ENCODE results near the gene CACNA2D3. TPM values are rescaled to one million over a fixed set of nuclear protein-coding genes. Genes with fewer than 3 reads are reported as not detected.

CACNA2D3 gene
- polyA plus RNA-seq, 3 donors, result 8.3 to 21.5 (median 10.4) TPM

GRCh38 chr3:54793171-54793570 is 670.8 kb downstream of the CACNA2D3 start:
- Mint-ChIP-seq H3K27ac (no peak overlapping the region), H3K4me1 (no peaks in the 10 kb centered on the region), H3K9me3 (peaks cover 0 to 6% (median 0%) of the 10 kb centered on the region in 7 donors), H3K4me3 (no peak overlapping the region), H3K27me3 (ENCODE audit: low read depth in 3 of 3) (peaks cover 0 to 1% (median 1%) of the 10 kb centered on the region in 3 donors), H3K36me3 (no peaks in the 10 kb centered on the region)
- no peak overlapping the region for H3K27ac ChIP-seq (ENCODE audit: low read depth in 1 of 2, low read length in 2 of 2)
- no peak overlapping the region for H3K9ac ChIP-seq (ENCODE audit: insufficient read depth, low read length, poor library complexity, severe bottlenecking)
- H3K4me1 ChIP-seq (ENCODE audit: control insufficient read depth in 1 of 2, insufficient read depth in 2 of 2, low read length in 2 of 2), result no peaks in the 10 kb centered on the region
- no peaks in the 10 kb centered on the region for H3K27me3 ChIP-seq (ENCODE audit: control insufficient read depth in 2 of 2, insufficient read depth in 2 of 2, low read length in 2 of 2)
- TF ChIP-seq CTCF (IDR thresholded peaks at IDR 0.05), result no peak
- H3K4me2 ChIP-seq (replicated peaks; ENCODE audit: extremely low read depth, low read length, poor library complexity, severe bottlenecking), result no peak overlapping the region
- H3K79me2 ChIP-seq (ENCODE audit: insufficient read depth, low read length), result no peaks in the 10 kb centered on the region
- H2AFZ ChIP-seq (ENCODE audit: insufficient read depth, low read depth, low read length, poor library complexity, severe bottlenecking), result no peak overlapping the region
- no peak overlapping the region for H3K4me3 ChIP-seq (replicated peaks in 1 of 3; ENCODE audit: low read depth in 2 of 3, low read length in 3 of 3)
- DNase-seq, result no peak
- H3K36me3 ChIP-seq (replicated peaks in 1 of 2; ENCODE audit: control insufficient read depth in 1 of 2, insufficient read depth in 2 of 2, low read length in 2 of 2), result no peaks in the 10 kb centered on the region
- H3K9me3 ChIP-seq (replicated peaks in 1 of 2; ENCODE audit: control insufficient read depth in 1 of 2, insufficient read depth in 1 of 2, low read length in 2 of 2), result no peaks in the 10 kb centered on the region
- intact Hi-C loops (cut with micrococcal nuclease), result no loop called here
- no CpG with 5 or more reads among the region's 6 CpGs for WGBS (ENCODE audit: insufficient coverage)
- H4K20me1 ChIP-seq (ENCODE audit: insufficient read depth, low read length), result no peaks in the 10 kb centered on the region

- intact Hi-C loops (cut with micrococcal nuclease), result no loop called here
- no peaks in the 10 kb centered on the region for H3K36me3 Mint-ChIP-seq
- no CpG with 5 or more reads among the region's 2 CpGs for WGBS (ENCODE audit: insufficient coverage)
Observed at GRCh38 chr3:54797111-54797510, 674.8 kb downstream of the CACNA2D3 start.

More at GRCh38 chr3:54797111-54797510, 674.8 kb downstream of the CACNA2D3 start:
- no peaks in the 10 kb centered on the region for H3K27me3 ChIP-seq (ENCODE audit: control insufficient read depth in 2 of 2, insufficient read depth in 2 of 2, low read length in 2 of 2)
- H3K4me1 ChIP-seq (ENCODE audit: control insufficient read depth in 1 of 2, insufficient read depth in 2 of 2, low read length in 2 of 2), result no peaks in the 10 kb centered on the region
- Mint-ChIP-seq H3K9me3 (peaks cover 0 to 6% (median 2%) of the 10 kb centered on the region in 7 donors), H3K27me3 (ENCODE audit: low read depth in 3 of 3) (peaks cover 0 to 1% (median 1%) of the 10 kb centered on the region in 3 donors), H3K4me3 (no peak overlapping the region), H3K4me1 (no peaks in the 10 kb centered on the region), H3K27ac (no peak overlapping the region)
- H3K4me3 ChIP-seq (replicated peaks in 1 of 3; ENCODE audit: low read depth in 2 of 3, low read length in 3 of 3), result no peak overlapping the region
- no peaks in the 10 kb centered on the region for H3K36me3 ChIP-seq (replicated peaks in 1 of 2; ENCODE audit: control insufficient read depth in 1 of 2, insufficient read depth in 2 of 2, low read length in 2 of 2)
- H3K9ac ChIP-seq (ENCODE audit: insufficient read depth, low read length, poor library complexity, severe bottlenecking), result no peak overlapping the region
- H3K4me2 ChIP-seq (replicated peaks; ENCODE audit: extremely low read depth, low read length, poor library complexity, severe bottlenecking), result no peak overlapping the region
- TF ChIP-seq CTCF (IDR thresholded peaks at IDR 0.05), result no peak
- H3K9me3 ChIP-seq (replicated peaks in 1 of 2; ENCODE audit: control insufficient read depth in 1 of 2, insufficient read depth in 1 of 2, low read length in 2 of 2), result no peaks in the 10 kb centered on the region
- H3K27ac ChIP-seq (ENCODE audit: low read depth in 1 of 2, low read length in 2 of 2), result no peak overlapping the region
- no peak overlapping the region for H2AFZ ChIP-seq (ENCODE audit: insufficient read depth, low read depth, low read length, poor library complexity, severe bottlenecking)
- no peak for DNase-seq
- no peaks in the 10 kb centered on the region for H4K20me1 ChIP-seq (ENCODE audit: insufficient read depth, low read length)
- no peaks in the 10 kb centered on the region for H3K79me2 ChIP-seq (ENCODE audit: insufficient read depth, low read length)

All from CD14-positive monocyte (primary cell).